GM19463 (cell line): ENCODE results near the gene NUP85.
A peak's percentile ranks its signal among the peaks of the same experiment; 100 is the strongest.
"Not testable (repeated sequence)": the region's sequence is repeated elsewhere in the genome, so short reads cannot be mapped to it uniquely, and the experiment has no call there.

Experiments used
- ATAC-seq: cut with Tn5 transposase; IDR thresholded peaks from one replicate; pipeline ENCODE4 v1.9.1; 2021; ENCODE audit warnings: mild to moderate bottlenecking, moderate library complexity; ENCODE audit not compliant: unreplicated experiment

Gene NUP85

GRCh38 chr17:75240394-75241142, 35.1 kb downstream of the NUP85 start:
- no peak for ATAC-seq

GRCh38 chr17:75241143-75241430, 35.6 kb downstream of the NUP85 start:
- ATAC-seq = no peak

GRCh38 chr17:75241502-75241901, 36.0 kb downstream of the NUP85 start:
- ATAC-seq = no peak

- no peak for ATAC-seq
Observed at GRCh38 chr17:75241996-75242460, 36.5 kb downstream of the NUP85 start.

GRCh38 chr17:75242461-75243042, 37.1 kb downstream of the NUP85 start:
- ATAC-seq = no peak

- no peak for ATAC-seq
Observed at GRCh38 chr17:75244133-75244866, 38.8 kb downstream of the NUP85 start.

GRCh38 chr17:75245011-75245410, 39.5 kb downstream of the NUP85 start:
- no peak for ATAC-seq

- no peak for ATAC-seq
Observed at GRCh38 chr17:75246404-75246803, 40.9 kb downstream of the NUP85 start.

GRCh38 chr17:75249564-75249963, 44.1 kb downstream of the NUP85 start:
- no peak for ATAC-seq

GRCh38 chr17:75250009-75250471, 44.6 kb downstream of the NUP85 start:
- ATAC-seq = peak; percentile 87

- no peak for ATAC-seq
Observed at GRCh38 chr17:75252039-75252816, 46.7 kb downstream of the NUP85 start.

- ATAC-seq = not testable (repeated sequence)
Observed at GRCh38 chr17:75255954-75256698, 50.6 kb downstream of the NUP85 start.

- not testable (repeated sequence) for ATAC-seq
Observed at GRCh38 chr17:75257228-75257627, 51.7 kb downstream of the NUP85 start.

GRCh38 chr17:75260641-75261335, 55.3 kb downstream of the NUP85 start:
- peak; percentile 22 for ATAC-seq

GRCh38 chr17:75261336-75262111, 56.0 kb downstream of the NUP85 start, which contains the start of the genes GGA3 and MRPS7:
Gene GGA3, minus strand, starts transcription at chr17:75261606. Its CDS starts 19 bp downstream, at chr17:75261587.
Gene MRPS7, plus strand, starts transcription at chr17:75261879. Its CDS starts 22 bp downstream, at chr17:75261901.
- peak; percentile 88 for ATAC-seq

GRCh38 chr17:75262112-75262606, 56.7 kb downstream of the NUP85 start:
- no peak for ATAC-seq

GRCh38 chr17:75263055-75263454, 57.6 kb downstream of the NUP85 start:
- no peak for ATAC-seq

- no peak for ATAC-seq
Observed at GRCh38 chr17:75265614-75266315, 60.3 kb downstream of the NUP85 start.
